ENCODE data around the gene DNAJC15. TPM values are rescaled to one million over a fixed set of nuclear protein-coding genes. Genes with fewer than 3 reads are reported as not detected.

The DNAJC15 gene
- total and polyA plus RNA-seq, 2 of the 4 experiments (the other 2 are of a cell fraction): 7.0 to 22.0 TPM

DNA sequence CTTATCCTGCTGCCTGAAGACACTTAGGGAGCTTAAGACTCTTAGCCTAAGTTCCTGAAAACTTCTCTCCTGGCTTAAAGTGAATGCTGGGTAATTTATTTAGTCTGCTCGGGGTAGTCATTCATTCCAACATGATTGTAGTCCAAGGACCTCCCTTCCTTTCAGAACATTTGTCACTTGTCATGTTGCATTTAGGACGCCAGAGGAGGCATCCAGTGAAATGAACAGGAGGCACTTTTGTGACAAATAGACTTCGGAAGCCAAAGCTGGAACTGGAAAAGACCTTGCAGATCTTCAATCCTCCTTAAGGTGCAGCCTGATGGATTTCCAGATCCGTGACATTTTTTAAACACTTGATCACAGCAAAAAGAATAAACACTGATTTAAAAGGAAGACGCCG lies 95.1 kb downstream of the DNAJC15 start:
- POLR2A ChIA-PET (ENCODE audit: unreplicated experiment): no interaction called here
- Histone ChIP-seq H4K91ac (ENCODE audit: insufficient read depth, low read depth, low read length) (no peak overlapping the region), H3K36me3 (ENCODE audit: control insufficient read depth, insufficient read depth, low read length) (no peaks in the 10 kb centered on the region), H3K4ac (ENCODE audit: low read depth, low read length) (no peak overlapping the region), H3K4me1 (ENCODE audit: control insufficient read depth, insufficient read depth, low read length) (peaks cover 4% of the 10 kb centered on the region), H2AK9ac (replicated peaks; ENCODE audit: low read depth, low read length, poor library complexity) (no peak overlapping the region), H4K8ac (ENCODE audit: low read depth in 2 of 2, low read length in 2 of 2) (no peak overlapping the region), H4K20me1 (ENCODE audit: insufficient read depth, low read length) (no peaks in the 10 kb centered on the region; the same call in 1 of the 2 replicates), H2BK15ac (ENCODE audit: low read depth, low read length) (no peak overlapping the region), H3K27me3 (ENCODE audit: control insufficient read depth, insufficient read depth, low read length) (no peaks in the 10 kb centered on the region), H3K56ac (ENCODE audit: extremely low read depth, insufficient read depth, low read length) (no peak overlapping the region), H2BK20ac (ENCODE audit: low read depth, low read length) (no peak overlapping the region), H2AK5ac (ENCODE audit: low read depth, low read length) (no peak overlapping the region), H2BK5ac (ENCODE audit: low read depth, low read length, poor library complexity, severe bottlenecking) (no peak overlapping the region), H3K23ac (ENCODE audit: low read depth, low read length) (no peak overlapping the region), H3K79me1 (ENCODE audit: low read depth in 1 of 2, low read length in 2 of 2) (no peaks in the 10 kb centered on the region), H3K9me1 (ENCODE audit: insufficient read depth, low read length) (no peaks in the 10 kb centered on the region), H2AFZ (replicated peaks; ENCODE audit: low read length, poor library complexity) (no peak overlapping the region), H3K4me2 (ENCODE audit: low read depth, low read length) (no peak overlapping the region), H3K27ac (ENCODE audit: insufficient read depth, low read length) (no peak overlapping the region), H2BK120ac (ENCODE audit: low read depth, low read length) (no peak overlapping the region), H3K18ac (ENCODE audit: low read depth, low read length) (no peak overlapping the region), H3K4me3 (ENCODE audit: insufficient read depth, low read depth, low read length) (no peak overlapping the region), H4K5ac (ENCODE audit: low read depth, low read length) (no peak overlapping the region), H3K14ac (replicated peaks; ENCODE audit: low read depth, low read length) (no peak overlapping the region), H3K9me3 (ENCODE audit: control insufficient read depth, insufficient read depth, low read length) (no peaks in the 10 kb centered on the region), H3K9ac (ENCODE audit: low read depth, low read length) (no peak overlapping the region)
- TF ChIP-seq CEBPB (IDR thresholded peaks at IDR 0.05; ENCODE audit: low read depth, low read length) (no peak), RAD21 (IDR thresholded peaks at IDR 0.05; ENCODE audit: low read length) (no peak), MAFK (IDR thresholded peaks at IDR 0.05; ENCODE audit: low read depth, low read length) (no peak), RFX5 (IDR thresholded peaks at IDR 0.05; ENCODE audit: low read depth, low read length) (no peak), MAZ (IDR thresholded peaks at IDR 0.05; ENCODE audit: borderline replicate concordance, low read depth, low read length) (no peak), USF2 (IDR thresholded peaks at IDR 0.05; ENCODE audit: low read depth, low read length) (no peak), POLR2A (IDR thresholded peaks at IDR 0.05; ENCODE audit: low read depth, low read length) (no peak)
- WGBS, 2 experiments (ENCODE audit: extremely low coverage in 2 of 2, insufficient read length in 1 of 2): no CpG with 5 or more reads among the region's 6 CpGs
- DNase-seq (no peak), ATAC-seq (ENCODE audit: low read depth) (no peak)
- no TSS peak for BruUV-seq (replicated peaks)
- dilution Hi-C loops (cut with HindIII; ENCODE audit: low sequenced_read_pairs, unreplicated experiment): no loop called here
- CTCF ChIA-PET: no interaction called here
- intact Hi-C loops (cut with micrococcal nuclease): no loop called here
- in situ Hi-C loops (cut with MboI; ENCODE audit: low sequenced_read_pairs): no loop called here
